Hepatocyte (in vitro differentiated cells): ENCODE data around the gene RB1. TPM values are rescaled to one million over a fixed set of nuclear protein-coding genes. Genes with fewer than 3 reads are reported as not detected.

Experiments
- DNase-seq: peaks from one replicate; pipeline ENCODE4 v3.0.0-alpha.2; 2016; ENCODE audit warnings: low spot score
- H2AFZ ChIP-seq: fragments of 200-600 bp; sonication (generic); 2 replicates; pipeline ENCODE4 v1.6.0; 2016; ENCODE audit warnings: antibody characterized with exemption, mild to moderate bottlenecking
- H3K27ac ChIP-seq: fragments of 200-600 bp; sonication (generic); 2 replicates; pipeline ENCODE4 v1.5.1; 2016; ENCODE audit warnings: mild to moderate bottlenecking
- H3K27me3 ChIP-seq: fragments of 200-600 bp; sonication (generic); 2 replicates; pipeline ENCODE4 v1.6.1; 2016
- H3K36me3 ChIP-seq: fragments of 200-600 bp; sonication (generic); replicated peaks from 2 replicates; pipeline ENCODE4 v1.5.1; 2016; ENCODE audit warnings: low read depth; ENCODE audit not compliant: insufficient read depth
- H3K4me1 ChIP-seq: fragments of 200-600 bp; sonication (generic); 2 replicates; pipeline ENCODE4 v1.5.1; 2016; ENCODE audit warnings: mild to moderate bottlenecking, moderate library complexity; ENCODE audit not compliant: insufficient read depth
- H3K4me2 ChIP-seq: fragments of 200-600 bp; sonication (generic); 2 replicates; pipeline ENCODE4 v1.6.0; 2016
- H3K4me3 ChIP-seq: fragments of 200-600 bp; sonication (generic); 2 replicates; pipeline ENCODE4 v1.5.1; 2016; ENCODE audit warnings: mild to moderate bottlenecking
- H3K79me2 ChIP-seq: fragments of 200-600 bp; sonication (generic); 2 replicates; pipeline ENCODE4 v1.6.0; 2017; ENCODE audit warnings: mild to moderate bottlenecking
- H3K9me2 ChIP-seq: fragments of 200-600 bp; sonication (generic); replicated peaks from 2 replicates; pipeline ENCODE4 v1.6.0; 2017; ENCODE audit warnings: mild to moderate bottlenecking; ENCODE audit not compliant: insufficient read depth
- H3K9me3 ChIP-seq: fragments of 200-600 bp; sonication (generic); 2 replicates; pipeline ENCODE4 v1.5.1; 2016; ENCODE audit warnings: low read depth, mild to moderate bottlenecking
- H4K20me1 ChIP-seq: fragments of 200-600 bp; sonication (generic); 2 replicates; pipeline ENCODE4 v1.6.0; 2016; ENCODE audit warnings: mild to moderate bottlenecking; ENCODE audit not compliant: insufficient read depth, poor library complexity, severe bottlenecking
- CTCF ChIP-seq: fragments of 200-600 bp; sonication (generic); IDR thresholded peaks from 2 replicates; pipeline ENCODE4 v1.5.1; 2016; ENCODE audit warnings: antibody characterized with exemption, mild to moderate bottlenecking; ENCODE audit not compliant: poor library complexity
- EZH2 ChIP-seq: fragments of 200-600 bp; sonication (generic); IDR thresholded peaks from 2 replicates; pipeline ENCODE4 v1.6.1; 2016; ENCODE audit warnings: antibody characterized with exemption, mild to moderate bottlenecking, borderline replicate concordance
- EZH2phosphoT487 ChIP-seq: fragments of 200-600 bp; sonication (generic); IDR thresholded peaks from one replicate; pipeline ENCODE4 v1.6.1; 2018; ENCODE audit warnings: antibody characterized with exemption, mild to moderate bottlenecking, low read depth, moderate library complexity; ENCODE audit not compliant: unreplicated experiment, severe bottlenecking
- WGBS: methylation state at CpG from one replicate; pipeline ENCODE4 v1.1.6; 2016; ENCODE audit warnings: low lambda C conversion rate; ENCODE audit errors: missing lambda C conversion rate; 5-methylcytosine and 5-hydroxymethylcytosine counted together
- polyA plus RNA-seq: library from polyadenylated mRNA; unstranded; fragments of >200 nt; fragmentation: Nextera tagmentation; extraction: Ambion mirVana; gene quantifications from 2 replicates; pipeline ENCODE4 v1.2.1, GENCODE V29; 2016
- total RNA-seq: library from RNA; depleted of rRNA; stranded (reverse); fragments of >200 nt; gene quantifications from 2 replicates; pipeline ENCODE4 v1.2.3, GENCODE V29; 2014

The RB1 gene
- total and polyA plus RNA-seq, 2 experiments from 2014 or later, result 17.5 to 45.1 TPM

- 60% methylated on average over 2 of the region's 2 CpGs for WGBS
These were observed 97.9 kb downstream of the RB1 start for GRCh38 chr13:48401480-48401879.

GRCh38 chr13:48402325-48402932 is 98.9 kb downstream of the RB1 start:
- Histone ChIP-seq H3K4me2 (no peak overlapping the region), H3K9me2 (no peaks in the 10 kb centered on the region), H2AFZ (no peak overlapping the region), H4K20me1 (no peaks in the 10 kb centered on the region), H3K27ac (no peak overlapping the region), H3K79me2 (peaks cover under 1% of the 10 kb centered on the region), H3K36me3 (no peaks in the 10 kb centered on the region), H3K4me3 (no peak overlapping the region), H3K9me3 (no peaks in the 10 kb centered on the region), H3K4me1 (peaks cover 21% of the 10 kb centered on the region), H3K27me3 (no peaks in the 10 kb centered on the region)
- 88% methylated on average over 2 of the region's 2 CpGs for whole genome bisulfite sequencing
- DNase-seq, result no peak
- no peak for TF ChIP-seq EZH2
- no peak for TF ChIP-seq CTCF
- no peak for TF ChIP-seq EZH2phosphoT487

More at GRCh38 chr13:48401480-48401879, 97.9 kb downstream of the RB1 start:
- no peaks in the 10 kb centered on the region for H3K9me3 ChIP-seq
- no peaks in the 10 kb centered on the region for H4K20me1 ChIP-seq
- peaks cover 21% of the 10 kb centered on the region for H3K4me1 ChIP-seq
- H3K4me3 ChIP-seq, result no peak overlapping the region
- no peaks in the 10 kb centered on the region for H3K79me2 ChIP-seq
- H3K4me2 ChIP-seq, result no peak overlapping the region
- no peaks in the 10 kb centered on the region for H3K9me2 ChIP-seq
- peak overlapping the region; percentile 58 for H3K27ac ChIP-seq
- TF ChIP-seq CTCF (no peak), EZH2 (no peak), EZH2phosphoT487 (no peak)
- H2AFZ ChIP-seq, result no peak overlapping the region
- no peak for DNase-seq
- no peaks in the 10 kb centered on the region for H3K36me3 ChIP-seq
- no peaks in the 10 kb centered on the region for H3K27me3 ChIP-seq

- H3K79me2 ChIP-seq, result peaks cover 8% of the 10 kb centered on the region
- no peak overlapping the region for H2AFZ ChIP-seq
- no peak for DNase-seq
- no peaks in the 10 kb centered on the region for H3K36me3 ChIP-seq
- H3K4me3 ChIP-seq, result no peak overlapping the region
- peaks cover 21% of the 10 kb centered on the region for H3K4me1 ChIP-seq
- H3K4me2 ChIP-seq, result peak overlapping the region; percentile 25
- WGBS, result 82% methylated on average over 2 of the region's 2 CpGs
- H3K9me2 ChIP-seq, result no peaks in the 10 kb centered on the region
- H3K27me3 ChIP-seq, result no peaks in the 10 kb centered on the region
- TF ChIP-seq EZH2, result no peak
- no peak for TF ChIP-seq CTCF
- no peak for TF ChIP-seq EZH2phosphoT487
- H3K9me3 ChIP-seq, result no peaks in the 10 kb centered on the region
- no peak overlapping the region for H3K27ac ChIP-seq
- no peaks in the 10 kb centered on the region for H4K20me1 ChIP-seq
These were observed 99.6 kb downstream of the RB1 start for GRCh38 chr13:48403151-48403631.
